H1 (cell line): Measurements from ENCODE around the gene RSBN1. TPM values are rescaled to one million over a fixed set of nuclear protein-coding genes. Genes with fewer than 3 reads are reported as not detected.

Experiments
- CTCF ChIA-PET: fragments of 300-600 bp; sonication (Branson Sonifier 250); formaldehyde crosslinking; loops from one replicate; lab custom pipeline; 2021; ENCODE audit not compliant: partially characterized antibody; lab: Charles Lee
- POLR2A ChIA-PET: fragments of 300-600 bp; sonication (Branson Sonifier 250); formaldehyde crosslinking; loops from one replicate; lab custom pipeline; 2021; ENCODE audit warnings: inconsistent platforms; ENCODE audit not compliant: partially characterized antibody; lab: Charles Lee
- DNase-seq, 2 experiments: peaks; one replicate each; pipeline versions ENCODE4 v3.0.0 to v3.0.0-alpha.2; 2010 to 2022; ENCODE audit warnings: low spot score in 2 of 2, low read depth in 1 of 2, mixed read lengths in 1 of 2
- FAIRE-seq: peaks from 2 replicates; lab custom pipeline; 2011; peaks lifted over from hg19 to GRCh38; lab: Jason Lieb, UNC
- H2AFZ ChIP-seq: 2 replicates; pipeline ENCODE4 v1.8.1; 2012; ENCODE audit warnings: low read length, inconsistent platforms
- H2AK5ac ChIP-seq: 2 replicates; pipeline ENCODE4 v1.6.1; 2013; ENCODE audit warnings: low read depth, low read length
- H2BK120ac ChIP-seq: replicated peaks from 2 replicates; pipeline ENCODE3; 2013; ENCODE audit warnings: low read depth, low read length, inconsistent platforms
- H2BK12ac ChIP-seq: 2 replicates; pipeline ENCODE4 v1.6.1; 2013; ENCODE audit warnings: low read depth, low read length
- H2BK15ac ChIP-seq: 2 replicates; pipeline ENCODE4 v1.6.1; 2013; ENCODE audit warnings: low read length
- H2BK20ac ChIP-seq: 2 replicates; pipeline ENCODE4 v1.6.1; 2013; ENCODE audit warnings: low read length
- H2BK5ac ChIP-seq: 2 replicates; pipeline ENCODE4 v1.6.1; 2013; ENCODE audit warnings: low read depth, low read length
- H3K14ac ChIP-seq: 2 replicates; pipeline ENCODE4 v1.6.1; 2013; ENCODE audit warnings: inconsistent platforms; ENCODE audit not compliant: insufficient read length
- H3K18ac ChIP-seq: 2 replicates; pipeline ENCODE4 v1.6.1; 2013; ENCODE audit warnings: low read length; ENCODE audit errors: extremely low read depth
- H3K23ac ChIP-seq: 2 replicates; pipeline ENCODE4 v1.6.1; 2013; ENCODE audit warnings: inconsistent platforms; ENCODE audit not compliant: insufficient read length
- H3K23me2 ChIP-seq: 2 replicates; pipeline ENCODE4 v1.6.1; 2013; ENCODE audit warnings: low read depth, low read length
- H3K27ac ChIP-seq: 2 replicates; pipeline ENCODE4 v1.6.1; 2011; ENCODE audit warnings: low read depth, low read length, inconsistent platforms
- H3K27me3 ChIP-seq, 4 experiments: replicated peaks in 1 of 4; 1 replicate in 1 of 4; 2 replicates in 3 of 4; pipeline versions ENCODE4 v1.6.1 to v1.8.1; 2011 to 2013; ENCODE audit warnings: low read length in 3 of 4, mild to moderate bottlenecking in 3 of 4, inconsistent platforms in 2 of 4, mixed read lengths in 2 of 4, moderate library complexity in 1 of 4; ENCODE audit not compliant: control insufficient read depth in 3 of 4, insufficient read depth in 3 of 4; ENCODE audit errors: extremely low read depth in 1 of 4
- H3K36me3 ChIP-seq, 4 experiments: 2 replicates each; pipeline versions ENCODE4 v1.6.1 to v1.8.1; 2011 to 2013; ENCODE audit warnings: mild to moderate bottlenecking in 4 of 4, low read length in 3 of 4, moderate library complexity in 2 of 4, control low read depth in 1 of 4, inconsistent platforms in 1 of 4; ENCODE audit not compliant: insufficient read depth in 4 of 4, control insufficient read depth in 2 of 4
- H3K4ac ChIP-seq: replicated peaks from 2 replicates; pipeline ENCODE3; 2013; ENCODE audit warnings: low read length, low read depth, mixed read lengths, inconsistent platforms; ENCODE audit not compliant: insufficient read length
- H3K4me1 ChIP-seq, 4 experiments: replicated peaks in 1 of 4; 1 replicate in 1 of 4; 2 replicates in 3 of 4; pipeline versions ENCODE4 v1.6.1 to v1.8.1; 2011 to 2013; ENCODE audit warnings: low read length in 3 of 4, inconsistent platforms in 2 of 4, mixed read lengths in 1 of 4; ENCODE audit not compliant: insufficient read depth in 4 of 4, control insufficient read depth in 3 of 4
- H3K4me2 ChIP-seq, 2 experiments: 2 replicates each; pipeline versions ENCODE4 v1.6.1 to v1.8.1; 2011 to 2013; ENCODE audit warnings: low read depth in 2 of 2, low read length in 2 of 2, control low read depth in 1 of 2, inconsistent platforms in 1 of 2, mild to moderate bottlenecking in 1 of 2; ENCODE audit not compliant: insufficient read depth in 1 of 2
- H3K4me3 ChIP-seq, 4 experiments: fragments of 200-600, 300-600 bp in 1 of 4; sonication (generic), shearing (Covaris generic), sonication (Bioruptor Twin) in 1 of 4; 2 replicates each; pipeline versions ENCODE4 v1.5.1 to v1.8.1; 2011 to 2016; ENCODE audit warnings: low read length in 4 of 4, low read depth in 3 of 4, control low read depth in 2 of 4, inconsistent platforms in 2 of 4, mild to moderate bottlenecking in 2 of 4, mixed read lengths in 1 of 4, moderate library complexity in 1 of 4; ENCODE audit not compliant: insufficient read depth in 2 of 4; ENCODE audit errors: extremely low read depth in 1 of 4
- H3K56ac ChIP-seq: replicated peaks from 2 replicates; pipeline ENCODE3; 2013; ENCODE audit warnings: low read depth, mild to moderate bottlenecking, mixed read lengths, low read length, inconsistent platforms; ENCODE audit not compliant: insufficient read length
- H3K79me1 ChIP-seq: 2 replicates; pipeline ENCODE4 v1.6.1; 2013; ENCODE audit warnings: low read depth, low read length, control low read depth
- H3K79me2 ChIP-seq, 2 experiments: 2 replicates each; pipeline versions ENCODE4 v1.6.1 to v1.8.1; 2012 to 2013; ENCODE audit warnings: low read length in 2 of 2, mild to moderate bottlenecking in 2 of 2, inconsistent platforms in 1 of 2; ENCODE audit not compliant: insufficient read depth in 2 of 2, control insufficient read depth in 1 of 2
- H3K9ac ChIP-seq, 4 experiments: replicated peaks in 1 of 4; 1 replicate in 1 of 4; 2 replicates in 3 of 4; pipeline versions ENCODE4 v1.6.1 to v1.8.1; 2011 to 2013; ENCODE audit warnings: low read depth in 3 of 4, low read length in 3 of 4, control low read depth in 2 of 4, mild to moderate bottlenecking in 2 of 4, moderate library complexity in 2 of 4, inconsistent platforms in 1 of 4; ENCODE audit errors: extremely low read depth in 1 of 4
- H3K9me3 ChIP-seq, 2 experiments: 2 replicates each; pipeline versions ENCODE4 v1.6.1 to v1.8.1; 2012 to 2013; ENCODE audit warnings: mild to moderate bottlenecking in 2 of 2, moderate library complexity in 2 of 2, control low read depth in 1 of 2, inconsistent platforms in 1 of 2, low read depth in 1 of 2, low read length in 1 of 2, mixed read lengths in 1 of 2; ENCODE audit not compliant: insufficient read depth in 2 of 2
- H4K20me1 ChIP-seq, 2 experiments: replicated peaks in 1 of 2; 2 replicates each; pipeline versions ENCODE3 to v1.8.1; 2011 to 2013; ENCODE audit warnings: inconsistent platforms in 2 of 2, low read length in 2 of 2, mild to moderate bottlenecking in 1 of 2; ENCODE audit not compliant: insufficient read depth in 2 of 2, control insufficient read depth in 1 of 2
- H4K5ac ChIP-seq: 2 replicates; pipeline ENCODE4 v1.6.1; 2013; ENCODE audit warnings: low read length, low read depth, mixed read lengths, inconsistent platforms; ENCODE audit not compliant: insufficient read length
- H4K8ac ChIP-seq: 2 replicates; pipeline ENCODE4 v1.8.0; 2013; ENCODE audit warnings: mild to moderate bottlenecking, moderate library complexity, low read length, inconsistent platforms; ENCODE audit not compliant: insufficient read depth; ENCODE audit errors: extremely low read depth
- H4K91ac ChIP-seq: replicated peaks from 2 replicates; pipeline ENCODE3; 2013; ENCODE audit warnings: low read length, mixed read lengths, inconsistent platforms; ENCODE audit not compliant: insufficient read length
- CTBP2 ChIP-seq: IDR thresholded peaks from 2 replicates; pipeline ENCODE4 v1.7.0; 2011; ENCODE audit warnings: borderline replicate concordance, mild to moderate bottlenecking, moderate library complexity, mixed read lengths, low read length; ENCODE audit not compliant: insufficient read depth, insufficient read length
- CTCF ChIP-seq, 3 experiments: IDR thresholded peaks; 1 replicate in 2 of 3; 2 replicates in 1 of 3; pipeline versions ENCODE4 v1.5.1 to v1.6.1; 2011; ENCODE audit warnings: low read length in 3 of 3, mild to moderate bottlenecking in 3 of 3, inconsistent platforms in 2 of 3, low read depth in 1 of 3, moderate library complexity in 1 of 3; ENCODE audit not compliant: insufficient read depth in 1 of 3; ENCODE audit errors: control extremely low read depth in 1 of 3
- EGR1 ChIP-seq: IDR thresholded peaks from 2 replicates; pipeline ENCODE4 v1.6.1; 2011; ENCODE audit warnings: low read depth, low read length, borderline replicate concordance
- GABPA ChIP-seq: IDR thresholded peaks from 2 replicates; pipeline ENCODE4 v1.6.1; 2011; ENCODE audit warnings: mild to moderate bottlenecking, low read length, moderate library complexity, borderline replicate concordance; ENCODE audit not compliant: insufficient read depth
- HDAC6 ChIP-seq: IDR thresholded peaks from one replicate; pipeline ENCODE4 v1.7.1; 2012; ENCODE audit warnings: low read depth, mild to moderate bottlenecking, inconsistent platforms, low read length, moderate library complexity
- JUN ChIP-seq: IDR thresholded peaks from 2 replicates; pipeline ENCODE4 v1.6.1; 2011; ENCODE audit warnings: low read depth, mild to moderate bottlenecking, improper control_type of control experiment, low read length
- POLR2AphosphoS5 ChIP-seq: IDR thresholded peaks from 2 replicates; pipeline ENCODE4 v1.6.1; 2011; ENCODE audit warnings: low read depth, low read length
- RNF2 ChIP-seq: fragments of 200-900, 300-1000 bp; sonication (generic); IDR thresholded peaks from 2 replicates; pipeline ENCODE4 v1.7.1; 2016; ENCODE audit warnings: borderline replicate concordance, low read depth, mild to moderate bottlenecking, antibody characterized with exemption, low read length; ENCODE audit not compliant: poor library complexity, severe bottlenecking; ENCODE audit errors: missing control alignments
- SUZ12 ChIP-seq: fragments of 200-600 bp; sonication (generic); IDR thresholded peaks from 2 replicates; pipeline ENCODE4 v1.6.1; 2012; ENCODE audit warnings: mild to moderate bottlenecking, inconsistent platforms, low read length, moderate library complexity, mixed read lengths
- TAF7 ChIP-seq: optimal IDR thresholded peaks from 2 replicates; pipeline ENCODE3; 2011; ENCODE audit warnings: low read depth, mild to moderate bottlenecking, inconsistent platforms, low read length, moderate library complexity, borderline replicate concordance
- ZNF274 ChIP-seq: IDR thresholded peaks from 2 replicates; pipeline ENCODE4 v1.7.0; 2012; ENCODE audit warnings: low read length, borderline replicate concordance; ENCODE audit errors: extremely low read depth
- WGBS, 2 experiments: shearing (Covaris generic) in 1 of 2; methylation state at CpG; one replicate each; pipeline versions ENCODE4 v1.1.6 to v1.1.7; 2013 to 2015; ENCODE audit warnings: low lambda C conversion rate in 2 of 2, mixed read lengths in 2 of 2, inconsistent platforms in 1 of 2, low coverage in 1 of 2, missing lambda C conversion rate in 1 of 2; ENCODE audit not compliant: insufficient replicate concordance in 2 of 2, insufficient coverage in 1 of 2, insufficient read length in 1 of 2; ENCODE audit errors: extremely low coverage in 1 of 2, missing lambda C conversion rate in 1 of 2; 5-methylcytosine and 5-hydroxymethylcytosine counted together
- polyA plus RNA-seq, 7 experiments: library from polyadenylated mRNA; depleted of rRNA in 3 of 7; stranded (reverse) in 5 of 7; unstranded in 2 of 7; fragments of >200 nt in 5 of 7; fragments of 200-250 nt in 2 of 7; gene quantifications; 1 replicate in 5 of 7; 2 replicates in 1 of 7; 4 replicates in 1 of 7; pipeline versions ENCODE4 v1.2.1 to v1.2.3, GENCODE V29; 2011 to 2013; ENCODE audit warnings: missing spikeins in 2 of 7, mixed read lengths in 2 of 7
- total RNA-seq: library from RNA; stranded (reverse); fragmentation: NEBNext Ultra II Directional; extraction: Animal tissue kit (Norgen Biotek cat#: 25700); gene quantifications from 2 replicates; pipeline ENCODE4 v1.2.1, GENCODE V29; 2021

Gene RSBN1
- total and polyA plus RNA-seq, 2 of the 8 experiments (the other 6 are each of a cell fraction or from before 2014, with no cell fraction given), result 4.2 to 17.6 TPM

- no peaks in the 10 kb centered on the region for H3K9me3 ChIP-seq
- TF ChIP-seq POLR2AphosphoS5 (no peak), CTBP2 (no peak), SUZ12 (no peak), ZNF274 (no peak), CTCF (IDR thresholded peaks at IDR 0.05; ENCODE audit: control extremely low read depth in 1 of 3, insufficient read depth in 1 of 3, low read depth in 1 of 3, low read length in 3 of 3) (no peak), JUN (no peak), GABPA (no peak), HDAC6 (no peak), TAF7 (no peak), RNF2 (no peak), EGR1 (no peak)
- no peak overlapping the region for H2BK15ac ChIP-seq
- no peak overlapping the region for H3K4ac ChIP-seq
- ChIA-PET CTCF (no interaction called here), POLR2A (interaction anchor here (1.0 kb wide), 1 partner anchor 46 kb away, joined by 4 read pairs; the partner anchor contains the start of gene PHTF1)
- no peak overlapping the region for H3K9ac ChIP-seq
- no peak overlapping the region for H3K18ac ChIP-seq
- no peaks in the 10 kb centered on the region; the same call in 1 of the 2 replicates for H3K79me1 ChIP-seq
- no peak overlapping the region for H2AK5ac ChIP-seq
- no peak overlapping the region for H3K23ac ChIP-seq
- no peaks in the 10 kb centered on the region for H3K27me3 ChIP-seq
- no peaks in the 10 kb centered on the region for H3K36me3 ChIP-seq
- peaks cover 15 to 92% of the 10 kb centered on the region in 2 experiments for H3K79me2 ChIP-seq
- H2BK20ac ChIP-seq, result no peak overlapping the region
- DNase-seq, result no peak
- no peak overlapping the region for H2BK120ac ChIP-seq
- H2AFZ ChIP-seq, result no peak overlapping the region
- no peak overlapping the region for H4K8ac ChIP-seq
- 88% methylated on average over 4 of the region's 4 CpGs; no CpG with 5 or more reads in 1 of the 2 experiments for WGBS, 2 experiments
- no peak overlapping the region for H3K14ac ChIP-seq
- H4K5ac ChIP-seq, result no peak overlapping the region
- no peak overlapping the region for H3K4me3 ChIP-seq
- H3K4me2 ChIP-seq, result no peak overlapping the region
- peaks cover 5 to 6% of the 10 kb centered on the region in 2 experiments for H4K20me1 ChIP-seq
- H3K27ac ChIP-seq, result no peak overlapping the region
- peaks cover 0 to 6% (median 0%) of the 10 kb centered on the region in 4 experiments; a peak in 2 of 7 replicates for H3K4me1 ChIP-seq
- H3K56ac ChIP-seq, result no peak overlapping the region
- H3K23me2 ChIP-seq, result no peaks in the 10 kb centered on the region; the same call in 1 of the 2 replicates
- H4K91ac ChIP-seq, result no peak overlapping the region
- no peak overlapping the region for H2BK5ac ChIP-seq
- FAIRE-seq, result no peak
- H2BK12ac ChIP-seq, result no peak overlapping the region
These were observed 6.6 kb downstream of the RSBN1 start for GRCh38 chr1:113805639-113806038.
